CD14-positive monocyte (primary cell): Measurements from ENCODE around the gene TXNDC11. TPM values are rescaled to one million over a fixed set of nuclear protein-coding genes. Genes with fewer than 3 reads are reported as not detected.

Experiments
- DNase-seq, 3 donors: peaks; one replicate each; pipeline ENCODE4 v3.0.0-alpha.2; 2011 to 2022
- H2AFZ ChIP-seq: 2 replicates; pipeline ENCODE4 v1.6.0; 2012; ENCODE audit warnings: mild to moderate bottlenecking, low read depth, low read length, inconsistent platforms; ENCODE audit not compliant: insufficient read depth, poor library complexity, severe bottlenecking
- H3K27ac ChIP-seq, 2 donors: 1 replicate in 1 of 2; 2 replicates in 1 of 2; pipeline ENCODE4 v1.5.1; 2012 to 2013; ENCODE audit warnings: low read length in 2 of 2, control low read depth in 1 of 2, inconsistent platforms in 1 of 2, low read depth in 1 of 2, mild to moderate bottlenecking in 1 of 2
- H3K27me3 ChIP-seq, 2 donors: one replicate each; pipeline versions ENCODE4 v1.6.0 to v1.6.1; 2011 to 2013; ENCODE audit warnings: low read length in 2 of 2; ENCODE audit not compliant: control insufficient read depth in 2 of 2, insufficient read depth in 2 of 2
- H3K36me3 ChIP-seq, 2 donors: replicated peaks in 1 of 2; 1 replicate in 1 of 2; 2 replicates in 1 of 2; pipeline versions ENCODE4 v1.5.1 to v1.6.1; 2012 to 2013; ENCODE audit warnings: low read length in 2 of 2, control low read depth in 1 of 2, inconsistent platforms in 1 of 2, mild to moderate bottlenecking in 1 of 2; ENCODE audit not compliant: insufficient read depth in 2 of 2, control insufficient read depth in 1 of 2
- H3K4me1 ChIP-seq, 2 donors: 1 replicate in 1 of 2; 2 replicates in 1 of 2; pipeline versions ENCODE4 v1.5.1 to v1.6.1; 2012 to 2013; ENCODE audit warnings: low read length in 2 of 2, control low read depth in 1 of 2, inconsistent platforms in 1 of 2, mild to moderate bottlenecking in 1 of 2, moderate library complexity in 1 of 2; ENCODE audit not compliant: insufficient read depth in 2 of 2, control insufficient read depth in 1 of 2
- H3K4me2 ChIP-seq: replicated peaks from 2 replicates; pipeline ENCODE3; 2012; ENCODE audit warnings: low read length, moderate library complexity, mild to moderate bottlenecking; ENCODE audit not compliant: poor library complexity, severe bottlenecking; ENCODE audit errors: extremely low read depth
- H3K4me3 ChIP-seq, 3 experiments: fragments of 200-600 bp in 1 of 3; sonication (generic) in 1 of 3; replicated peaks in 1 of 3; 1 replicate in 2 of 3; 2 replicates in 1 of 3; pipeline ENCODE4 v1.5.1; 2011 to 2013; ENCODE audit warnings: low read length in 3 of 3, mild to moderate bottlenecking in 3 of 3, control low read depth in 2 of 3, low read depth in 2 of 3, inconsistent platforms in 1 of 3, moderate library complexity in 1 of 3
- H3K79me2 ChIP-seq: 2 replicates; pipeline ENCODE4 v1.6.0; 2012; ENCODE audit warnings: mild to moderate bottlenecking, control low read depth, inconsistent platforms, low read length, moderate library complexity; ENCODE audit not compliant: insufficient read depth
- H3K9ac ChIP-seq: 2 replicates; pipeline ENCODE4 v1.6.0; 2017; ENCODE audit warnings: low read length, mild to moderate bottlenecking; ENCODE audit not compliant: insufficient read depth, poor library complexity, severe bottlenecking
- H3K9me3 ChIP-seq, 2 donors: replicated peaks in 1 of 2; 1 replicate in 1 of 2; 2 replicates in 1 of 2; pipeline versions ENCODE4 v1.5.1 to v1.6.1; 2012 to 2013; ENCODE audit warnings: low read length in 2 of 2, control low read depth in 1 of 2; ENCODE audit not compliant: control insufficient read depth in 1 of 2, insufficient read depth in 1 of 2
- H4K20me1 ChIP-seq: 2 replicates; pipeline ENCODE4 v1.6.0; 2012; ENCODE audit warnings: mild to moderate bottlenecking, low read length, control low read depth, moderate library complexity; ENCODE audit not compliant: insufficient read depth
- H3K27ac Mint-ChIP-seq, 7 donors: one replicate each; pipeline ENCODE4 v1.8.0; 2020; ENCODE audit warnings: mild to moderate bottlenecking in 7 of 7, mixed read lengths in 7 of 7, moderate library complexity in 6 of 7, inconsistent platforms in 2 of 7
- H3K27me3 Mint-ChIP-seq, 3 donors: one replicate each; pipeline ENCODE4 v1.8.0; 2021 to 2022; ENCODE audit warnings: low read depth in 3 of 3, mild to moderate bottlenecking in 3 of 3, mixed read lengths in 3 of 3, moderate library complexity in 3 of 3, inconsistent platforms in 1 of 3
- H3K36me3 Mint-ChIP-seq, 2 donors: one replicate each; pipeline ENCODE4 v1.8.0; 2020; ENCODE audit warnings: mixed read lengths in 2 of 2, inconsistent platforms in 1 of 2, mild to moderate bottlenecking in 1 of 2
- H3K4me1 Mint-ChIP-seq: one replicate; pipeline ENCODE4 v1.8.0; 2020; ENCODE audit warnings: mild to moderate bottlenecking, mixed read lengths
- H3K4me3 Mint-ChIP-seq, 2 donors: one replicate each; pipeline ENCODE4 v1.8.0; 2020; ENCODE audit warnings: mild to moderate bottlenecking in 2 of 2, mixed read lengths in 2 of 2, moderate library complexity in 1 of 2
- H3K9me3 Mint-ChIP-seq, 7 donors: one replicate each; pipeline ENCODE4 v1.8.0; 2020 to 2022; ENCODE audit warnings: mixed read lengths in 7 of 7, mild to moderate bottlenecking in 6 of 7, moderate library complexity in 6 of 7, inconsistent platforms in 2 of 7
- WGBS: methylation state at CpG from one replicate; pipeline ENCODE4 v1.1.5; 2013; ENCODE audit warnings: missing lambda C conversion rate; ENCODE audit not compliant: insufficient coverage; 5-methylcytosine and 5-hydroxymethylcytosine counted together
- intact Hi-C, 2 donors: fragments of 100-400 bp; cut with micrococcal nuclease; formaldehyde crosslinking; loops; one replicate each; pipeline versions ENCODE4 v1.15.0 to v1.15.1; 2023
- polyA plus RNA-seq, 3 donors: library from polyadenylated mRNA; depleted of rRNA in 1 of 3; unstranded in 2 of 3; stranded (reverse) in 1 of 3; fragments of 300-500 nt in 2 of 3; fragments of >200 nt in 1 of 3; fragmentation: Illumina TruSeq in 2 of 3; gene quantifications; 1 replicate in 2 of 3; 2 replicates in 1 of 3; pipeline ENCODE4 v1.2.3, GENCODE V29; 2012 to 2021
- TF ChIP-seq, protein P1 (sequence below): fragments of 200-600 bp; IDR thresholded peaks from one replicate; pipeline ENCODE4 v1.8.0; 2022; ENCODE audit warnings: antibody characterized with exemption, mild to moderate bottlenecking

TXNDC11 gene
- polyA plus RNA-seq, 3 donors, result 32.9 to 60.0 (median 40.6) TPM

DNA sequence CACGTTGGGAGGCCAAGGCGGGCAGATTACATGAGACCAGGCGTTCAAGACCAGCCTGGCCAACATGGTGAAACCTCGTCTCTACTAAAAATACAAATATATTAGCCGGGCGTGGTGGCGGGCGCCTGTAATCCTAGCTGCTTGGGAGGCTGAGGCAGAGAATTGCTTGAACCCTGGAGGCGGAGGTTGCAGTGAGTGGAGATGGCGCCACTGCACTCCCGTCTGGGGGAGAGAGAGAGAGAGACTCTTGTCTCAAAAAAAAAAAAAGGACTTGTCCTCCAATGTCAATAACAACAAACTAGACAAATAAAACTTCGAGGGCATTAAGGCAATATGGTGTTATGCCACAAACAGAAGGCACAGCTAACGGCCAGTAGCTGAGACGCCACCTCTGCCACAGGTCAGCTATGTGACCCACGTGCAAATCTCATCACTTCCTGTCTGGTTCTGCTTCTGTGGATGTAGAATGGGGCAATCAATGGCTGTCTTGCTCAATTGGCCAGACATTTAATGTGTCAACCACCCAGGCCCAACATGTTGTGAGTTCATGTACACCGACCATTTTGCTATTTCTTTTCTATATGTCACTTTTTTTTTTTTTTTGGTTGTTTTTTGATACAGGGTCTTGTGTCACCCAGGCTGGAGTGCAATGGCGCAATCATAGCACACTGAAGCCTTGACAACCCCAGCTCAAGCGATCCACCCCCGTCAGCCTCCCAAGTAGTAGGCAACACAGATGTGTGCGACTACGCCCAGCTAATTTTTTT lies 834 bp upstream of the TXNDC11 start:
- H3K4me1 Mint-ChIP-seq, result peaks cover 46% of the 10 kb centered on the region

DNA sequence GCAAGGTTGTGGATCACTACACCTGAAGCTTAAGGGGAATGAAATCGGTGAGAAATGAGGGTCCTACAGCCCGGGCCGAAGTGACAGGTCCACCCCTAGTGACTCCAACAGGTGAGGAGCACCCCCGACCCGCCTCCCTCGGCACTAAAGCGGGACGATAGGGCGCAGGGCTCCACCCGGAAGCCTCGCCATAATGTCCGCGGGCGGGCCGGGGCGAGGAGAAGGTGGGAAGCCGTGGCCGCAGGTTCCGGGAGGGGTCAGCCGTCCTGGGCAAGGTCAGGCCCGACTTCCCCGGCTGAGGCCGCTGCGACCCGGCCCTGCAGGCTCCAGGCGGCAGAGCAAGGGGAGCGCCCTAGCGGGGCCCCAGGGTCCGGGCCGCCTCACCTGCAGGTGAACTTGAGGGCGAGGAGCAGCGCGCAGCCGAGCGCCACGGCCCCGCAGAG lies 543 bp downstream of the TXNDC11 start:
- Mint-ChIP-seq H3K9me3 (no peaks in the 10 kb centered on the region), H3K27ac (peak overlapping the region; percentile 89 to 99 (median 97)), H3K36me3 (peaks cover 21 to 25% of the 10 kb centered on the region in 2 donors), H3K4me3 (peak overlapping the region; percentile 94 to 96), H3K27me3 (peaks cover 0 to 2% (median 0%) of the 10 kb centered on the region in 3 donors), H3K4me1 (peaks cover 59% of the 10 kb centered on the region)
- H3K9me3 ChIP-seq, result no peaks in the 10 kb centered on the region
- H2AFZ ChIP-seq, result no peak overlapping the region
- peaks cover 53% of the 10 kb centered on the region for H3K79me2 ChIP-seq
- intact Hi-C loops, result loop anchor here (5.0 kb wide), 4 partner anchors 35 to 110 kb away; partner anchors contain the start of genes ZC3H7A (in 2 of the 2) and RSL1D1 (in 1 of the 2)
- H3K36me3 ChIP-seq, result peaks cover 2 to 25% of the 10 kb centered on the region in 2 donors
- peak overlapping the region; percentile 96 to 99 (median 98) for H3K4me3 ChIP-seq
- H3K4me1 ChIP-seq, result peaks cover 42 to 60% of the 10 kb centered on the region in 2 donors
- TF ChIP-seq, protein P1, sequence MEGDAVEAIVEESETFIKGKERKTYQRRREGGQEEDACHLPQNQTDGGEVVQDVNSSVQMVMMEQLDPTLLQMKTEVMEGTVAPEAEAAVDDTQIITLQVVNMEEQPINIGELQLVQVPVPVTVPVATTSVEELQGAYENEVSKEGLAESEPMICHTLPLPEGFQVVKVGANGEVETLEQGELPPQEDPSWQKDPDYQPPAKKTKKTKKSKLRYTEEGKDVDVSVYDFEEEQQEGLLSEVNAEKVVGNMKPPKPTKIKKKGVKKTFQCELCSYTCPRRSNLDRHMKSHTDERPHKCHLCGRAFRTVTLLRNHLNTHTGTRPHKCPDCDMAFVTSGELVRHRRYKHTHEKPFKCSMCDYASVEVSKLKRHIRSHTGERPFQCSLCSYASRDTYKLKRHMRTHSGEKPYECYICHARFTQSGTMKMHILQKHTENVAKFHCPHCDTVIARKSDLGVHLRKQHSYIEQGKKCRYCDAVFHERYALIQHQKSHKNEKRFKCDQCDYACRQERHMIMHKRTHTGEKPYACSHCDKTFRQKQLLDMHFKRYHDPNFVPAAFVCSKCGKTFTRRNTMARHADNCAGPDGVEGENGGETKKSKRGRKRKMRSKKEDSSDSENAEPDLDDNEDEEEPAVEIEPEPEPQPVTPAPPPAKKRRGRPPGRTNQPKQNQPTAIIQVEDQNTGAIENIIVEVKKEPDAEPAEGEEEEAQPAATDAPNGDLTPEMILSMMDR, result no peak
- DNase-seq, result peak in 2 of 3 donors; percentile 27 to 33
- H3K27ac ChIP-seq, result peak overlapping the region; percentile 97 to 99
- no peaks in the 10 kb centered on the region for H3K27me3 ChIP-seq
- peaks cover 46% of the 10 kb centered on the region for H4K20me1 ChIP-seq
- peak overlapping the region; percentile 99 for H3K9ac ChIP-seq
- peak overlapping the region; percentile 95 for H3K4me2 ChIP-seq
- whole genome bisulfite sequencing, result 0% methylated on average over 36 of the region's 37 CpGs

More for the DNA sequence above, 834 bp upstream of the TXNDC11 start:
- peaks cover 33% of the 10 kb centered on the region for H4K20me1 ChIP-seq
- peak; percentile 99 for DNase-seq
- H3K36me3 ChIP-seq, result peaks cover 0 to 23% of the 10 kb centered on the region in 2 donors
- H3K27ac ChIP-seq, result peak overlapping the region; percentile 99 to 100
- TF ChIP-seq, protein P1, result no peak
- intact Hi-C loops, result loop anchor here (5.0 kb wide), 4 partner anchors 34 to 109 kb away; partner anchors contain the start of genes ZC3H7A (in 2 of the 2) and RSL1D1 (in 1 of the 2)
- no peaks in the 10 kb centered on the region for H3K9me3 ChIP-seq
- H3K27ac Mint-ChIP-seq, result peak overlapping the region; percentile 98 to 100 (median 99)
- peak overlapping the region; percentile 75 to 86 for H3K4me3 Mint-ChIP-seq
- peaks cover 40% of the 10 kb centered on the region for H3K79me2 ChIP-seq
- H3K27me3 Mint-ChIP-seq, result peaks cover 0 to 2% (median 0%) of the 10 kb centered on the region in 3 donors
- no peaks in the 10 kb centered on the region for H3K9me3 Mint-ChIP-seq
- 7% methylated on average over 8 of the region's 21 CpGs for WGBS
- H3K36me3 Mint-ChIP-seq, result peaks cover 20 to 23% of the 10 kb centered on the region in 2 donors
- peak overlapping the region; percentile 11 to 98 (median 51) for H3K4me3 ChIP-seq
- peaks cover 34 to 48% of the 10 kb centered on the region in 2 donors for H3K4me1 ChIP-seq
- peak overlapping the region; percentile 95 for H3K4me2 ChIP-seq
- peak overlapping the region; percentile 24 for H2AFZ ChIP-seq
- H3K9ac ChIP-seq, result peak overlapping the region; percentile 99
- H3K27me3 ChIP-seq, result no peaks in the 10 kb centered on the region
